Ammon's horn (tissue), 1 donor: ENCODE measurements around the gene PPIL6.

Experiments used
- DNase-seq: peaks from one replicate; pipeline ENCODE4 v3.0.0-alpha.2; 2016; ENCODE audit warnings: low spot score

PPIL6 gene

GRCh38 chr6:109449064-109449794 is 8.8 kb upstream of the PPIL6 start:
- DNase-seq = no peak

- no peak for DNase-seq
Observed at GRCh38 chr6:109448615-109449014, 8.2 kb upstream of the PPIL6 start.

- no peak for DNase-seq
Observed at GRCh38 chr6:109447878-109448555, 7.6 kb upstream of the PPIL6 start.

GRCh38 chr6:109447087-109447486 is 6.7 kb upstream of the PPIL6 start:
- DNase-seq = no peak

GRCh38 chr6:109446541-109446940 is 6.1 kb upstream of the PPIL6 start:
- no peak for DNase-seq

- no peak for DNase-seq
Observed at GRCh38 chr6:109446072-109446471, 5.6 kb upstream of the PPIL6 start.

- no peak for DNase-seq
Observed at GRCh38 chr6:109445382-109445781, 5.0 kb upstream of the PPIL6 start.

- no peak for DNase-seq
Observed at GRCh38 chr6:109443425-109443950, 3.1 kb upstream of the PPIL6 start.

- no peak for DNase-seq
Observed at GRCh38 chr6:109442393-109442924, 2.0 kb upstream of the PPIL6 start.

GRCh38 chr6:109441069-109441816 is 815 bp upstream of the PPIL6 start:
- DNase-seq = peak; percentile 50

- no peak for DNase-seq
Observed at GRCh38 chr6:109436041-109436440, 4.4 kb downstream of the PPIL6 start.

GRCh38 chr6:109434456-109434855 is 6.0 kb downstream of the PPIL6 start:
- DNase-seq = no peak

GRCh38 chr6:109429496-109429895 is 10.9 kb downstream of the PPIL6 start:
- DNase-seq = no peak

- no peak for DNase-seq
Observed at GRCh38 chr6:109428889-109429477, 11.4 kb downstream of the PPIL6 start.

- DNase-seq = no peak
Observed at GRCh38 chr6:109424946-109425345, 15.5 kb downstream of the PPIL6 start.

GRCh38 chr6:109421184-109421583 is 19.2 kb downstream of the PPIL6 start:
- no peak for DNase-seq

GRCh38 chr6:109420751-109421150 is 19.7 kb downstream of the PPIL6 start:
- DNase-seq = no peak

GRCh38 chr6:109417646-109418045 is 22.8 kb downstream of the PPIL6 start:
- no peak for DNase-seq

GRCh38 chr6:109411034-109411433 is 29.4 kb downstream of the PPIL6 start:
- no peak for DNase-seq

GRCh38 chr6:109406196-109406595 is 34.2 kb downstream of the PPIL6 start:
- peak; percentile 41 for DNase-seq

GRCh38 chr6:109397020-109397419 is 43.4 kb downstream of the PPIL6 start:
- DNase-seq = no peak
